HFFc6 (cell line): ENCODE results near the gene C1QTNF4. TPM values are rescaled to one million over a fixed set of nuclear protein-coding genes. Genes with fewer than 3 reads are reported as not detected.

Source experiments
- DNase-seq: peaks from one replicate; pipeline ENCODE4 v3.0.0-alpha.2; 2018
- H3K27ac Mint-ChIP-seq: 2 replicates; pipeline ENCODE4 v1.8.0; 2020; ENCODE audit warnings: mild to moderate bottlenecking, mixed read lengths
- H3K27me3 Mint-ChIP-seq: 2 replicates; pipeline ENCODE4 v1.8.0; 2021; ENCODE audit warnings: mild to moderate bottlenecking, moderate library complexity, mixed read lengths; ENCODE audit not compliant: insufficient read depth
- H3K36me3 Mint-ChIP-seq: 2 replicates; pipeline ENCODE4 v1.8.0; 2021; ENCODE audit warnings: low read depth, mixed read lengths
- H3K4me1 Mint-ChIP-seq: 2 replicates; pipeline ENCODE4 v1.8.0; 2020; ENCODE audit warnings: low read depth, mixed read lengths
- H3K4me3 Mint-ChIP-seq: 2 replicates; pipeline ENCODE4 v1.8.0; 2020; ENCODE audit warnings: mild to moderate bottlenecking, moderate library complexity, mixed read lengths
- H3K9me3 Mint-ChIP-seq: 2 replicates; pipeline ENCODE4 v1.8.0; 2020; ENCODE audit warnings: mild to moderate bottlenecking, mixed read lengths
- total RNA-seq, 6 experiments: library from RNA; stranded (reverse); fragmentation: NEBNext Ultra II Directional; extraction: Animal tissue kit (Norgen Biotek cat#: 25700); gene quantifications; 2 replicates in 1 of 6; 3 replicates in 5 of 6; pipeline ENCODE4 v1.2.3, GENCODE V29; 2021
- TF ChIP-seq, protein P1 (sequence below): fragments of 200-600 bp; sonication (generic); IDR thresholded peaks from 2 replicates; pipeline ENCODE4 v1.5.0; 2021; ENCODE audit warnings: antibody characterized with exemption, mild to moderate bottlenecking

The C1QTNF4 gene
- total RNA-seq, 6 experiments from 2014 or later = not detected

DNA sequence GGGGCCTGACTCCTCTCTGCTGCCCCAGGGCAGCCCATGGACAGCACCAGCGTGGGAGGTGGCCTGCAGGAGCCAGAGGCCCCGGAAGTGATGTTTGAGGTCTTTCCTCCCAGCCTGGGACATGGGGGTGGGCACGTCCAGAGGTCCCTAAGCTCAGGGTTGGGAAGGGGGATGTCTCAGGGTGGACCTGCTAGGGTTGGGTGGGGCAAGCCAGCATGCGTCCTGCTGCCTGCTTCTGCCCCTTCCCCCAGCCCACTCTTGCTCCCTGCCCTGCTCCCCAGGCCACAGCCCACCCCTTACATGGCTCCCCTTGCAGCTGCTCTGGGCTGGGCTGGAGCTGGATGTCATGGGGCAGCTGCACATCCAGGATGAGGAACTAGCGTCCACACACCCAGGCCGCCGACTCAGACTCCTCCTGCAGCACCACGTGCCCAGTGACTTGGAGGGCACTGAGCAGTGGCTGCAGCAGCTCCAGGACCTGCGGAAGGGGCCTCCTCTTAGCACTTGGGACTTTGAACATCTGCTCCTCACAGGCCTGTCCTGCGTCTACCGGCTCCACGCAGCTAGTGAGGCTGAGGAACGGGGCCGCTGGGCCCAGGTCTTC lies 6.4 kb downstream of the C1QTNF4 start:
- H3K36me3 Mint-ChIP-seq = peaks cover 14% of the 10 kb centered on the region
- H3K4me3 Mint-ChIP-seq = no peak overlapping the region
- DNase-seq = no peak
- no peaks in the 10 kb centered on the region for H3K9me3 Mint-ChIP-seq
- no peak overlapping the region for H3K27ac Mint-ChIP-seq
- no peaks in the 10 kb centered on the region for H3K4me1 Mint-ChIP-seq
- peaks cover 15% of the 10 kb centered on the region for H3K27me3 Mint-ChIP-seq
- TF ChIP-seq, protein P1, sequence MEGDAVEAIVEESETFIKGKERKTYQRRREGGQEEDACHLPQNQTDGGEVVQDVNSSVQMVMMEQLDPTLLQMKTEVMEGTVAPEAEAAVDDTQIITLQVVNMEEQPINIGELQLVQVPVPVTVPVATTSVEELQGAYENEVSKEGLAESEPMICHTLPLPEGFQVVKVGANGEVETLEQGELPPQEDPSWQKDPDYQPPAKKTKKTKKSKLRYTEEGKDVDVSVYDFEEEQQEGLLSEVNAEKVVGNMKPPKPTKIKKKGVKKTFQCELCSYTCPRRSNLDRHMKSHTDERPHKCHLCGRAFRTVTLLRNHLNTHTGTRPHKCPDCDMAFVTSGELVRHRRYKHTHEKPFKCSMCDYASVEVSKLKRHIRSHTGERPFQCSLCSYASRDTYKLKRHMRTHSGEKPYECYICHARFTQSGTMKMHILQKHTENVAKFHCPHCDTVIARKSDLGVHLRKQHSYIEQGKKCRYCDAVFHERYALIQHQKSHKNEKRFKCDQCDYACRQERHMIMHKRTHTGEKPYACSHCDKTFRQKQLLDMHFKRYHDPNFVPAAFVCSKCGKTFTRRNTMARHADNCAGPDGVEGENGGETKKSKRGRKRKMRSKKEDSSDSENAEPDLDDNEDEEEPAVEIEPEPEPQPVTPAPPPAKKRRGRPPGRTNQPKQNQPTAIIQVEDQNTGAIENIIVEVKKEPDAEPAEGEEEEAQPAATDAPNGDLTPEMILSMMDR = no peak

DNA sequence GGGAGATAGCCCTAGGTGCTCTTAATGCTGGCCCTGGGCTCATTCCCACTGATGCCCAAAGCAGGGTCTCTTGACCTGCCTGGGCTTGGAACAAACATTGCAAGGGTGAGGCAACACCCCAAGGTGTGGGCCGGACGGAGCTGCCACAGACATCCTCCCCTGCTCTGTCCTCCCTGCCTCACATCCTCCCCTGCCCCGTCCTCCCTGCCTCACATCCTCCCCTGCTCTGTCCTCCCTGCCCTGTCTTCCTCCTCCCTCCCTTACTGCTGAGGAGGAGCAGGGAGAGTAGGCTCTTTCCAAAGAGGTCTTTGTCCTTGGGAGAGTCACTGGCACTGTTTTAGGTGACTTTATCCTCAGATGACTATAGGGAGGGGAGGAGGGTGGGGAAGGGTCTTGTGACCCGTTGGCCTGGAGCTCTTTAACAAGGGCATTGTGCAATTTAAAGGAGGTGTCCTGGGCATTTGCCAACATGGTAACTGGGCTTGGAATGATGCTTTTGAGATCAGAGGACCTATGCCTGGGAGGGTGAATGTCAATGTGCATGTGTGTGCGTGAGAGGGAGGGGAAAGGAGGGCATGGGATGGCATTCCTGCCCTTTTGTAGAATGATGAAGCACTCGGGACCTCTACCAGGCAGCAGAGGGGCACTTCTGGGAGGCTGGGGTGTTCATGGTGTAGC lies 7.0 kb downstream of the C1QTNF4 start:
- Mint-ChIP-seq H3K27me3 (peaks cover 8% of the 10 kb centered on the region; the same call in 1 of the 2 replicates), H3K36me3 (peaks cover 14% of the 10 kb centered on the region), H3K9me3 (no peaks in the 10 kb centered on the region), H3K4me3 (no peak overlapping the region), H3K4me1 (no peaks in the 10 kb centered on the region), H3K27ac (no peak overlapping the region)
- TF ChIP-seq, protein P1 = no peak
- no peak for DNase-seq

DNA sequence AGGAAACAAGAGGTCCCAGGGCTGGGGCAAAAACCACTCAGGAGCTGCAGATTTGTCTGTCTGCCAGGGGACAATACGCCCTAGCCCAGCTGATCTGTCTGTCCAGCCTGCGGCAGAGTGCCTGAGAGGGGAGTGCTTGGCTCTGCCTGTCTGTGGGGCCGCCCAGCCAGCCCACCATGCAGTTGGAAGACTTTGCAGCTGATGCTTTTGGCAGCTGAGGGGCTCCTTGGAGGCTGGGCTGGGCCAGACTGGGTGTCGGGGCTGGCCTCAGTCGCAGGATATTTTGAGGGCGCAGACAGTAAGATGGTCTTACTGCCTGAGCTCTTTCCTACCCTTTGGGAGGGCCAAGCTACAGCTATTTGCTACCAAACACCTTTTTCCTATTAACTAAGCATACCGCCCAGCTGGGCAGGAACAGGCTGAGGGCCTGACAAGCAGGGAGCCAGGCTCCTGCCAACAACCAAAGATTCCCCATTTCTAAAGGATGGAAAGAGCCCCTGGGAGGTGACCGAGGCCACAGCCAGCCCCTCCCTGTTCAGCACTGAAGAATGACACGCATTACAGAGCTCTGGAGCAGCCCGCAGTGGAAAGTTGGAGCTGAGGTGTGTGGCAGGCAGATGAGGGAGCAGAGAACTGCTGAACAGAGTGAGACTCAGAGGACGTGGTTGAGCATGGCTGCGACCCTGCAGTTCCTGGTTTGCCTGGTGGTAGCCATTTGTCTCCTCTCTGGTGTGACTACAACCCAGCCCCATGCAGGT lies 7.9 kb downstream of the C1QTNF4 start, which contains the start of gene FAM180B:
FAM180B (plus strand) TSS at position 581 of the 758 bp plus-strand sequence; CDS start at position 672, 91 bp downstream.
- DNase-seq = no peak
- no peaks in the 10 kb centered on the region for H3K4me1 Mint-ChIP-seq
- no peaks in the 10 kb centered on the region for H3K9me3 Mint-ChIP-seq
- no peak within 1 kb of the TSS; the same call in 1 of the 2 replicates for H3K27ac Mint-ChIP-seq
- H3K36me3 Mint-ChIP-seq = peaks cover 16% of the 10 kb centered on the region
- TF ChIP-seq, protein P1 = no peak
- H3K4me3 Mint-ChIP-seq = no peak within 1 kb of the TSS
- peaks cover 2% of the 10 kb centered on the region; the same call in 1 of the 2 replicates for H3K27me3 Mint-ChIP-seq

DNA sequence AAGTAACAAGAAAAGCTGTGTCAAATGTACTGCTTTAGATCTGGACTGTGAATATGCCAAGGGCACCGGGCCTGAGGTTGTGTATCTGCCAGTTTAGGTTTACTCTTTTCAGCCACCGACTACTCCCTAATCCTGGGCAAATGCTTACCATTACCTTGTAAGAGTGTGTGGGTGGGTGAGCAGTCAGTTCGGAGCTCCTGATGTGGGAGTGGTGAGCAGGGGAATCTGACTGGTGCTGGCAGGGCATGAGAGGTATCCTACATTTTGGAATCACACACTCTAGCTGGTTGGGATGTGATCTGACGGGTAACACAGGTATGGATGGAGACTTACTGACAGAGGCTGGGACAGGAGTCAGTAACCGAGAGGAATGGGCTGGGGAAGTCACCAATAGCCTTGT lies 10.4 kb downstream of the C1QTNF4 start:
- peaks cover 15% of the 10 kb centered on the region for H3K4me1 Mint-ChIP-seq
- H3K27ac Mint-ChIP-seq = peak overlapping the region; percentile 22; the same call in 1 of the 2 replicates
- no peak for DNase-seq
- peaks cover 2% of the 10 kb centered on the region; the same call in 1 of the 2 replicates for H3K27me3 Mint-ChIP-seq
- TF ChIP-seq, protein P1 = no peak
- no peaks in the 10 kb centered on the region for H3K9me3 Mint-ChIP-seq
- no peak overlapping the region for H3K4me3 Mint-ChIP-seq
- peaks cover 23% of the 10 kb centered on the region for H3K36me3 Mint-ChIP-seq

DNA sequence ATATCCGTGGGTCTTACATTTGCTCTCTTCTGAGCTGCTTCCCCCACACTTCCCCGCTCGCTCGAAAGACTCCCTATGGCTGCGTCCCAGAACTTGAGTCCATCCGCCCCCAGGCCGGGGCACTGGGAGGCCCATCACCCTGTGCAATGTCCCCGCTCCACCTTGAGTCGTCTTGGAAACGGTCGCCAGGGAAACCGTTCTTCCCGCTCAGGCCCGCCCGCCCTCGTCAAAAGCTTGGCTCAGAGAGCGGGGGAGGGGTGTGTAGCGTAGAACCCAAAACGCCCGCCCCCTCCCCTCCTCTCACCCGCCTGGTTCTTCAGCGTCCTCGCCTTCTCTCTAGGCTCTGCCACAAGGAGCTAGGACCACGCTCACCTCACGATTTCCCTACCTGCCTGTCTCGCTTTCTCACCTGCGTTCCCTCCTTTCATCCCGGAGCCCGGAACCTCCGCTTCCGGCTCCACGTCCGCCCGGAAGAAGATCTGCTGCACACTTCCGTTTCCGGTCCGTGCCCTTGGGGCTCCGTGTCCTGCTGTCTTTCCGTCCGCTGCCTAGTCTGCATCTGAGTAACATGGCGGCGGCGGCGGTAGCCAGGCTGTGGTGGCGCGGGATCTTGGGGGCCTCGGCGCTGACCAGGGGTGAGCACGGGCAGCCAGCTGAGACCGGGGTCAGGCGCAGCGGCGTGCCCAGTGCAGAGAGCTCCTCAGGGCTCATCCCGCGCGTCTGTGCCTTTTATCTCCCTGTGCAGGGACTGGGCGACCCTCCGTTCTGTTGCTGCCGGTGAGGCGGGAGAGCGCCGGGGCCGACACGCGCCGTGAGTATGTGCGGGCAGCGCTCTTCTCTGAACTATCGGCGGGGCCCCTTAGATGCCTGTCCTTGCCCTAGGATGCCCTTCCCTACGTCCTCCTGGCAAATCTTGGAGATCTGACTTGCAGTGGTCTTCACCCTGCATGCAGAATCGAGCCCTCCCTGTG lies 15.4 kb downstream of the C1QTNF4 start, which contains the start of the genes KBTBD4 and NDUFS3:
KBTBD4 (minus strand) TSS at position 447 of the 971 bp plus-strand sequence; CDS start at position 428, 19 bp downstream.
NDUFS3 (plus strand) TSS at position 551 of the 971 bp plus-strand sequence; CDS start at position 569, 18 bp downstream.
- Mint-ChIP-seq H3K4me3 (peak within 1 kb of the TSS; percentile 99), H3K27me3 (no peaks in the 10 kb centered on the region), H3K27ac (peak within 1 kb of the TSS; percentile 96), H3K9me3 (no peaks in the 10 kb centered on the region), H3K4me1 (peaks cover 33% of the 10 kb centered on the region), H3K36me3 (peaks cover 18% of the 10 kb centered on the region)
- peak; percentile 78 for DNase-seq
- TF ChIP-seq, protein P1 = no peak
